GM21390 (cell line): Measurements from ENCODE around the gene FRMPD1.
"Not testable (repeated sequence)": the region's sequence is repeated elsewhere in the genome, so short reads cannot be mapped to it uniquely, and the experiment has no call there.

ENCODE experiments used
- ATAC-seq: cut with Tn5 transposase; IDR thresholded peaks from one replicate; pipeline ENCODE4 v1.9.1; 2021; ENCODE audit not compliant: unreplicated experiment

The FRMPD1 gene

GRCh38 chr9:37650873-37651768 lies at the start of gene FRMPD1:
Gene FRMPD1 (plus strand): TSS chr9:37650954. CDS start chr9:37692642, 41,688 bp downstream.
- peak; percentile 86 for ATAC-seq

- not testable (repeated sequence) for ATAC-seq
These were observed 48.7 kb upstream of the FRMPD1 start for GRCh38 chr9:37602061-37602460.

- no peak for ATAC-seq
These were observed 47.9 kb upstream of the FRMPD1 start for GRCh38 chr9:37602817-37603216.

- no peak for ATAC-seq
These were observed 46.5 kb upstream of the FRMPD1 start for GRCh38 chr9:37604296-37604695.

- ATAC-seq = no peak
These were observed 42.5 kb upstream of the FRMPD1 start for GRCh38 chr9:37608250-37608649.

GRCh38 chr9:37609735-37610397 lies 40.9 kb upstream of the FRMPD1 start:
- no peak for ATAC-seq

- no peak for ATAC-seq
These were observed 39.7 kb upstream of the FRMPD1 start for GRCh38 chr9:37611014-37611413.

GRCh38 chr9:37611961-37612360 lies 38.8 kb upstream of the FRMPD1 start:
- no peak for ATAC-seq

- no peak for ATAC-seq
These were observed 33.6 kb upstream of the FRMPD1 start for GRCh38 chr9:37617161-37617560.

GRCh38 chr9:37617832-37618231 lies 32.9 kb upstream of the FRMPD1 start:
- ATAC-seq = no peak

- no peak for ATAC-seq
These were observed 31.9 kb upstream of the FRMPD1 start for GRCh38 chr9:37618817-37619216.

- ATAC-seq = no peak
These were observed 30.9 kb upstream of the FRMPD1 start for GRCh38 chr9:37619806-37620205.

- ATAC-seq = no peak
These were observed 30.4 kb upstream of the FRMPD1 start for GRCh38 chr9:37620396-37620795.

GRCh38 chr9:37621273-37622121 lies 29.3 kb upstream of the FRMPD1 start:
- no peak for ATAC-seq

GRCh38 chr9:37622462-37622861 lies 28.3 kb upstream of the FRMPD1 start:
- ATAC-seq = no peak

GRCh38 chr9:37623267-37623666 lies 27.5 kb upstream of the FRMPD1 start:
- no peak for ATAC-seq

GRCh38 chr9:37624073-37624472 lies 26.7 kb upstream of the FRMPD1 start:
- ATAC-seq = no peak

- no peak for ATAC-seq
These were observed 25.6 kb upstream of the FRMPD1 start for GRCh38 chr9:37625036-37625757.

GRCh38 chr9:37625758-37626147 lies 25.0 kb upstream of the FRMPD1 start:
- ATAC-seq = no peak

GRCh38 chr9:37626708-37627292 lies 24.0 kb upstream of the FRMPD1 start:
- no peak for ATAC-seq
